Gastrocnemius medialis (tissue), 4 donors: ENCODE results near the gene CYP19A1.

Source experiments
- CTCF ChIP-seq, 5 experiments: fragments of 450-650 bp in 3 of 5; fragments of 200-600 bp in 2 of 5; sonication (generic) in 2 of 5; IDR thresholded peaks in 4 of 5; conservative IDR thresholded peaks in 1 of 5; 1 replicate in 4 of 5; 2 replicates in 1 of 5; pipeline ENCODE4 v1.5.1; 2016 to 2019; ENCODE audit warnings: antibody characterized with exemption in 5 of 5, mild to moderate bottlenecking in 3 of 5, moderate library complexity in 3 of 5
- POLR2A ChIP-seq, 2 donors: fragments of 450-650 bp; IDR thresholded peaks; one replicate each; pipeline ENCODE4 v1.6.1; 2017; ENCODE audit warnings: antibody characterized with exemption in 2 of 2, mild to moderate bottlenecking in 2 of 2, moderate library complexity in 2 of 2

- TF ChIP-seq POLR2A (IDR thresholded peaks at IDR 0.05) (no peak), CTCF (IDR thresholded peaks at IDR 0.05 in 4 of 5, conservative IDR thresholded peaks at IDR 0.05 in 1 of 5) (no peak)
Observed at GRCh38 chr15:51245628-51246027, 92.8 kb downstream of the CYP19A1 start.
